Stomach (tissue), 9 donors: ENCODE measurements around the gene ADAM12. TPM values are rescaled to one million over a fixed set of nuclear protein-coding genes. Genes with fewer than 3 reads are reported as not detected.

Source experiments
- DNase-seq, 2 donors: peaks; one replicate each; pipeline versions ENCODE4 v3.0.0 to v3.0.0-alpha.2; 2013 to 2019
- H3K27ac ChIP-seq, 5 donors: fragments of 200-600 bp in 4 of 5; sonication (generic) in 4 of 5; one replicate each; pipeline ENCODE4 v1.5.1; 2013 to 2019; ENCODE audit warnings: mild to moderate bottlenecking in 1 of 5, moderate library complexity in 1 of 5
- H3K27me3 ChIP-seq, 3 donors: fragments of 200-600 bp; sonication (generic); one replicate each; pipeline ENCODE4 v1.5.1; 2017 to 2019; ENCODE audit warnings: mixed run types in 1 of 3
- H3K36me3 ChIP-seq, 4 donors: fragments of 200-600 bp; sonication (generic); 1 replicate in 3 of 4; 2 replicates in 1 of 4; pipeline ENCODE4 v1.5.1; 2016 to 2019
- H3K4me1 ChIP-seq, 4 donors: fragments of 200-600 bp; sonication (generic); one replicate each; pipeline ENCODE4 v1.5.1; 2016 to 2019
- H3K4me3 ChIP-seq, 4 donors: fragments of 200-600 bp; sonication (generic) in 3 of 4; one replicate each; pipeline ENCODE4 v1.5.1; 2016 to 2019; ENCODE audit warnings: mild to moderate bottlenecking in 1 of 4
- H3K9me3 ChIP-seq, 4 donors: fragments of 200-600 bp; sonication (generic); one replicate each; pipeline ENCODE4 v1.5.1; 2016 to 2019
- EP300 ChIP-seq: sonication (generic); formaldehyde crosslinking; IDR thresholded peaks from one replicate; pipeline ENCODE4 v1.6.1; 2017; ENCODE audit warnings: antibody characterized with exemption
- POLR2A ChIP-seq, 4 donors: fragments of 450-650 bp; IDR thresholded peaks; one replicate each; pipeline ENCODE4 v1.6.1; 2016; ENCODE audit warnings: antibody characterized with exemption in 4 of 4, control low read depth in 2 of 4, mild to moderate bottlenecking in 1 of 4, moderate library complexity in 1 of 4
- POLR2AphosphoS5 ChIP-seq, 3 donors: sonication (generic); formaldehyde crosslinking; IDR thresholded peaks; one replicate each; pipeline ENCODE4 v1.6.1; 2016; ENCODE audit warnings: antibody characterized with exemption in 3 of 3
- WGBS, 5 donors: extraction: QIAGEN DNeasy Blood & Tissue Kit in 3 of 5; methylation state at CpG; one replicate each; pipeline versions ENCODE4 v1.1.5 to v1.1.7; 2013 to 2018; 5-methylcytosine and 5-hydroxymethylcytosine counted together
- intact Hi-C: fragments of 100-400 bp; cut with DNase I; formaldehyde crosslinking; loops from one replicate; pipeline ENCODE4 v1.15.1; 2023; ENCODE audit warnings: low total_unique reads
- polyA plus RNA-seq, 3 donors: library from polyadenylated mRNA; stranded (reverse); fragments of 200-250 nt; gene quantifications; one replicate each; pipeline ENCODE4 v1.2.3, GENCODE V29; 2013
- total RNA-seq, 5 donors: library from RNA; depleted of rRNA; stranded (reverse); fragments of >200 nt; gene quantifications; one replicate each; pipeline versions ENCODE4 v1.1.0 to v1.2.3, GENCODE V29; 2014 to 2016
- TF ChIP-seq, protein P1 (sequence below), 7 experiments: fragments of 450-650 bp in 4 of 7; fragments of 200-600 bp in 3 of 7; sonication (generic) in 3 of 7; IDR thresholded peaks; one replicate each; pipeline ENCODE4 v1.5.1; 2016 to 2019; ENCODE audit warnings: antibody characterized with exemption in 7 of 7, control low read depth in 2 of 7, mild to moderate bottlenecking in 1 of 7
- donor health status: healthy with polysubstance abuse.
- donor health status: Bipolar disorder and iron deficiency.
- donor health status: healthy.

ADAM12 gene
- total and polyA plus RNA-seq, 8 donors, result 0.03 to 6.4 (median 0.50) TPM; not detected in 3

DNA sequence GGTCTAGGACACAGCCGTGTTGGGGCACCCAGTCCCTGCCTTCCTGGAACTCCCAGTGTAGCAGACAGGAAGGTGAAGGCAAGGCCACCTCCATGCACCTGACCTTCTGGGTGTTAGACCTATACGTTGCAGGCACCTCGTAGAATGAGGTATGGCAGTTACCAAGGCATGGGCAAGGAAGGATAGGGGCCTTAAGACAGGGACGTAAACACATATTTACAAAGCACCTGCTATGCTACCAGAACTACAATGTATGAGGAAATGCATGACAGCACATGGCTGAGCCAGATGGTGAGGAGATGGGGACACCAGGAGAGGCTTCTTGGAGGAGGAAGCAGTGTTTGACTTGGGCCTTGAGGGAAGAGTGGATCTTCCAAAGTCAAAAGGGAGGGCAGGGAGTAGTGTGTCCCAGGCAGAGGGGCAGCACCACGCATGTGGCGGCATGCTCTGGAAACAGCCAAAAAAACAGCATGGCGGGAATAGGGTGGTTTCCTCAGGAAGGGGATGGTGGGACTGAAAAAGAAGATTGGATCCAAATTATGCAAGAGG is 260.7 kb downstream of the ADAM12 start:
- Histone ChIP-seq H3K27ac (no peak overlapping the region), H3K9me3 (no peaks in the 10 kb centered on the region), H3K36me3 (no peaks in the 10 kb centered on the region), H3K27me3 (no peaks in the 10 kb centered on the region), H3K4me3 (no peak overlapping the region), H3K4me1 (no peaks in the 10 kb centered on the region)
- WGBS, 5 donors, result 83 to 90% (median 87%) methylated on average over 7 of the region's 7 CpGs
- no peak for DNase-seq
- TF ChIP-seq POLR2A (IDR thresholded peaks at IDR 0.05), result no peak
- TF ChIP-seq, protein P1, sequence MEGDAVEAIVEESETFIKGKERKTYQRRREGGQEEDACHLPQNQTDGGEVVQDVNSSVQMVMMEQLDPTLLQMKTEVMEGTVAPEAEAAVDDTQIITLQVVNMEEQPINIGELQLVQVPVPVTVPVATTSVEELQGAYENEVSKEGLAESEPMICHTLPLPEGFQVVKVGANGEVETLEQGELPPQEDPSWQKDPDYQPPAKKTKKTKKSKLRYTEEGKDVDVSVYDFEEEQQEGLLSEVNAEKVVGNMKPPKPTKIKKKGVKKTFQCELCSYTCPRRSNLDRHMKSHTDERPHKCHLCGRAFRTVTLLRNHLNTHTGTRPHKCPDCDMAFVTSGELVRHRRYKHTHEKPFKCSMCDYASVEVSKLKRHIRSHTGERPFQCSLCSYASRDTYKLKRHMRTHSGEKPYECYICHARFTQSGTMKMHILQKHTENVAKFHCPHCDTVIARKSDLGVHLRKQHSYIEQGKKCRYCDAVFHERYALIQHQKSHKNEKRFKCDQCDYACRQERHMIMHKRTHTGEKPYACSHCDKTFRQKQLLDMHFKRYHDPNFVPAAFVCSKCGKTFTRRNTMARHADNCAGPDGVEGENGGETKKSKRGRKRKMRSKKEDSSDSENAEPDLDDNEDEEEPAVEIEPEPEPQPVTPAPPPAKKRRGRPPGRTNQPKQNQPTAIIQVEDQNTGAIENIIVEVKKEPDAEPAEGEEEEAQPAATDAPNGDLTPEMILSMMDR (IDR thresholded peaks at IDR 0.05), result no peak
- no peak for TF ChIP-seq EP300
- no peak for TF ChIP-seq POLR2AphosphoS5 (IDR thresholded peaks at IDR 0.05)
- intact Hi-C loops, result no loop called here

DNA sequence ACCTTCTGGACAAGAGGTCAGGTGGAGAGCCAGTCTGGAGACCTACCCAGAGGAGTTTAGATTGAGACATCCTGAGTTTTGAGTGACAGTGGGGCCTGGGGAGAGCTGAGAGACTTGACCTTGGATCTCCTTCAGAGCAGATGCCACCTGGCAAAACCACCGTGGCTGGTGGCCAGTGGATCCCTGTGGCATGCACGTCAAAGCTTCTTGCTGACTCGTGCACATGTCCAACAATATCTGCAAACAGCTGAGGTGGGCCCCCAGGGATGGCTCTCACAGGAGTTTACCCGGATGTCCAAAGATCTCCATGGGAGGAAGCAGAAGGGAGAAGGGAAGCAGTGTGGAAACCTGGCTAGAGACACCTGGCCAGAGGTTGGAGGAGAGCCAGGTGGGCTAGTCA is 261.4 kb downstream of the ADAM12 start:
- H3K27ac ChIP-seq, result no peak overlapping the region
- no peak for DNase-seq
- no peaks in the 10 kb centered on the region for H3K36me3 ChIP-seq
- 69 to 87% (median 81%) methylated on average over 4 of the region's 4 CpGs for WGBS, 5 donors
- H3K27me3 ChIP-seq, result no peaks in the 10 kb centered on the region
- TF ChIP-seq POLR2AphosphoS5 (IDR thresholded peaks at IDR 0.05) (no peak), POLR2A (IDR thresholded peaks at IDR 0.05) (no peak), EP300 (no peak)
- TF ChIP-seq, protein P1 (IDR thresholded peaks at IDR 0.05), result no peak
- intact Hi-C loops, result no loop called here
- H3K4me3 ChIP-seq, result no peak overlapping the region
- no peaks in the 10 kb centered on the region for H3K9me3 ChIP-seq
- H3K4me1 ChIP-seq, result no peaks in the 10 kb centered on the region

- no peaks in the 10 kb centered on the region for H3K36me3 ChIP-seq
- no peaks in the 10 kb centered on the region for H3K4me1 ChIP-seq
- no peak overlapping the region for H3K27ac ChIP-seq
- DNase-seq, result no peak
- no peaks in the 10 kb centered on the region for H3K9me3 ChIP-seq
- intact Hi-C loops, result no loop called here
- WGBS, 5 donors, result 88 to 93% (median 90%) methylated on average over 5 of the region's 5 CpGs
- no peak overlapping the region for H3K4me3 ChIP-seq
- H3K27me3 ChIP-seq, result no peaks in the 10 kb centered on the region
- no peak for TF ChIP-seq EP300
- TF ChIP-seq, protein P1 (IDR thresholded peaks at IDR 0.05), result no peak
- TF ChIP-seq POLR2A (IDR thresholded peaks at IDR 0.05), result no peak
- no peak for TF ChIP-seq POLR2AphosphoS5 (IDR thresholded peaks at IDR 0.05)
These were observed 262.3 kb downstream of the ADAM12 start for GRCh38 chr10:126126023-126126422.

GRCh38 chr10:126124668-126125349 is 263.5 kb downstream of the ADAM12 start:
- TF ChIP-seq POLR2A (IDR thresholded peaks at IDR 0.05) (no peak), POLR2AphosphoS5 (IDR thresholded peaks at IDR 0.05) (no peak), EP300 (no peak)
- TF ChIP-seq, protein P1 (IDR thresholded peaks at IDR 0.05), result no peak
- H3K4me3 ChIP-seq, result no peak overlapping the region
- no peaks in the 10 kb centered on the region for H3K27me3 ChIP-seq
- no peaks in the 10 kb centered on the region for H3K9me3 ChIP-seq
- no peaks in the 10 kb centered on the region for H3K4me1 ChIP-seq
- 80 to 90% (median 84%) methylated on average over 9 of the region's 9 CpGs for WGBS, 5 donors
- H3K27ac ChIP-seq, result no peak overlapping the region
- intact Hi-C loops, result no loop called here
- no peak for DNase-seq
- H3K36me3 ChIP-seq, result no peaks in the 10 kb centered on the region
